Stomach (tissue), 4 donors: ENCODE measurements around the gene ZNRF3.

ENCODE experiments used
- EP300 ChIP-seq: sonication (generic); formaldehyde crosslinking; IDR thresholded peaks from one replicate; pipeline ENCODE4 v1.6.1; 2017; ENCODE audit warnings: antibody characterized with exemption
- TF ChIP-seq, protein P1 (sequence below), 7 experiments: fragments of 450-650 bp in 4 of 7; fragments of 200-600 bp in 3 of 7; sonication (generic) in 3 of 7; IDR thresholded peaks; one replicate each; pipeline ENCODE4 v1.5.1; 2016 to 2019; ENCODE audit warnings: antibody characterized with exemption in 7 of 7, control low read depth in 2 of 7, mild to moderate bottlenecking in 1 of 7

DNA sequence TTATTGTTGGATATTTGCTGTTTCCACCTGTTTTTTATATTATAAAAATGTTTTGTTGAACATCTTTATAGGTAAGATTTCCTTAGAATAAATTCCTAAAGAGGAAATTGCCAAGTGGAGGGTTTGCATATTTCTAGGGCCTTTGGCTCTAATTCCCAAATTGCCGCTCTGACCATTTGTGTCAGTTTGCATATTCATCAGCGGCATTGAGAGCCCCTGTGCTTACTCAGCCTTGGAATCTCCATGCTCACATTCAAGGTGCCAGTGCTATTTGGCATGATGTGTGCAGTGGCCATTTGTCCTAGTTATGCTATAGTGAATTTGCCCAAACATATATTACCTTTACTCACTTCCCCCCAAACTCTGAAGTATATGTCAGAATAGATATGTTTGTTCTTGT lies 214.9 kb downstream of the ZNRF3 start:
- TF ChIP-seq, protein P1, sequence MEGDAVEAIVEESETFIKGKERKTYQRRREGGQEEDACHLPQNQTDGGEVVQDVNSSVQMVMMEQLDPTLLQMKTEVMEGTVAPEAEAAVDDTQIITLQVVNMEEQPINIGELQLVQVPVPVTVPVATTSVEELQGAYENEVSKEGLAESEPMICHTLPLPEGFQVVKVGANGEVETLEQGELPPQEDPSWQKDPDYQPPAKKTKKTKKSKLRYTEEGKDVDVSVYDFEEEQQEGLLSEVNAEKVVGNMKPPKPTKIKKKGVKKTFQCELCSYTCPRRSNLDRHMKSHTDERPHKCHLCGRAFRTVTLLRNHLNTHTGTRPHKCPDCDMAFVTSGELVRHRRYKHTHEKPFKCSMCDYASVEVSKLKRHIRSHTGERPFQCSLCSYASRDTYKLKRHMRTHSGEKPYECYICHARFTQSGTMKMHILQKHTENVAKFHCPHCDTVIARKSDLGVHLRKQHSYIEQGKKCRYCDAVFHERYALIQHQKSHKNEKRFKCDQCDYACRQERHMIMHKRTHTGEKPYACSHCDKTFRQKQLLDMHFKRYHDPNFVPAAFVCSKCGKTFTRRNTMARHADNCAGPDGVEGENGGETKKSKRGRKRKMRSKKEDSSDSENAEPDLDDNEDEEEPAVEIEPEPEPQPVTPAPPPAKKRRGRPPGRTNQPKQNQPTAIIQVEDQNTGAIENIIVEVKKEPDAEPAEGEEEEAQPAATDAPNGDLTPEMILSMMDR (IDR thresholded peaks at IDR 0.05), result no peak
- no peak for TF ChIP-seq EP300
